SK-N-SH (cell line): ENCODE results near the gene LGI4. TPM values are rescaled to one million over a fixed set of nuclear protein-coding genes. Genes with fewer than 3 reads are reported as not detected.

Experiments
- CTCF ChIA-PET: fragments of 300-600, 350-600 bp; formaldehyde crosslinking; extraction: SDS; loops from one replicate; lab custom pipeline; 2021; lab: Yijun Ruan, JAX
- POLR2A ChIA-PET: fragments of 350-600 bp; sonication (Branson Sonifier 250); formaldehyde crosslinking; extraction: SDS; loops from one replicate; lab custom pipeline; 2020; ENCODE audit warnings: antibody characterized with exemption, inconsistent platforms; lab: Yijun Ruan, JAX
- DNase-seq: peaks from one replicate; pipeline ENCODE4 v3.0.0; 2012
- H2AFZ ChIP-seq: fragments of 200-600 bp; sonication (generic); 2 replicates; pipeline ENCODE4 v1.8.1; 2016; ENCODE audit warnings: antibody characterized with exemption, mild to moderate bottlenecking, low read depth
- H3F3A ChIP-seq: fragments of 200-600 bp; sonication (generic); replicated peaks from 2 replicates; pipeline ENCODE3; 2016; ENCODE audit warnings: antibody characterized with exemption, mild to moderate bottlenecking; ENCODE audit not compliant: insufficient read depth
- H3K27ac ChIP-seq, 2 experiments: fragments of 200-500 bp in 1 of 2; fragments of 200-600 bp in 1 of 2; sonication (Bioruptor generic) in 1 of 2; sonication (generic), shearing (Covaris generic) in 1 of 2; 2 replicates each; pipeline versions ENCODE4 v1.5.1 to v1.6.1; 2014 to 2016; ENCODE audit warnings: low read depth in 2 of 2, inconsistent platforms in 1 of 2, low read length in 1 of 2, mild to moderate bottlenecking in 1 of 2, mixed read lengths in 1 of 2
- H3K27me3 ChIP-seq: fragments of 200-600 bp; sonication (generic), shearing (Covaris generic); 2 replicates; pipeline ENCODE4 v1.6.1; 2016; ENCODE audit warnings: mixed run types; ENCODE audit not compliant: insufficient read depth
- H3K36me3 ChIP-seq, 2 experiments: fragments of 200-500 bp in 1 of 2; fragments of 200-600 bp in 1 of 2; sonication (Bioruptor generic) in 1 of 2; sonication (generic) in 1 of 2; replicated peaks in 1 of 2; 2 replicates each; pipeline versions ENCODE3 to v1.5.1; 2014 to 2016; ENCODE audit warnings: low read length in 1 of 2, mild to moderate bottlenecking in 1 of 2; ENCODE audit not compliant: insufficient read depth in 2 of 2, control insufficient read depth in 1 of 2
- H3K4me1 ChIP-seq, 2 experiments: fragments of 200-500 bp in 1 of 2; fragments of 200-600 bp in 1 of 2; sonication (Bioruptor generic) in 1 of 2; sonication (generic), shearing (Covaris generic) in 1 of 2; 2 replicates each; pipeline versions ENCODE4 v1.5.1 to v1.6.1; 2014 to 2016; ENCODE audit warnings: low read depth in 1 of 2, low read length in 1 of 2, mixed run types in 1 of 2; ENCODE audit not compliant: insufficient read depth in 2 of 2, control insufficient read depth in 1 of 2
- H3K4me2 ChIP-seq: fragments of 200-600 bp; sonication (generic), shearing (Covaris generic); 2 replicates; pipeline ENCODE4 v1.6.1; 2017; ENCODE audit warnings: mixed run types
- H3K4me3 ChIP-seq, 2 experiments: fragments of 200-500 bp in 1 of 2; fragments of 200-600 bp in 1 of 2; sonication (Bioruptor generic) in 1 of 2; sonication (generic), shearing (Covaris generic) in 1 of 2; 2 replicates each; pipeline versions ENCODE4 v1.5.1 to v1.8.1; 2014 to 2016; ENCODE audit warnings: low read depth in 2 of 2, inconsistent platforms in 1 of 2, low read length in 1 of 2, mild to moderate bottlenecking in 1 of 2, mixed read lengths in 1 of 2, moderate library complexity in 1 of 2
- H3K79me2 ChIP-seq: fragments of 200-600 bp; sonication (generic); 2 replicates; pipeline ENCODE4 v1.8.1; 2017; ENCODE audit warnings: mild to moderate bottlenecking; ENCODE audit not compliant: insufficient read depth
- H3K9ac ChIP-seq: fragments of 200-600 bp; sonication (generic); 2 replicates; pipeline ENCODE4 v1.6.1; 2017; ENCODE audit warnings: mixed run types
- H3K9me2 ChIP-seq: fragments of 200-600 bp; sonication (generic); 2 replicates; pipeline ENCODE4 v1.6.1; 2017; ENCODE audit warnings: mixed run types
- H3K9me3 ChIP-seq: fragments of 200-600 bp; sonication (generic); 2 replicates; pipeline ENCODE4 v1.6.1; 2017; ENCODE audit warnings: mixed run types, mild to moderate bottlenecking, moderate library complexity
- H4K20me1 ChIP-seq: fragments of 200-600 bp; sonication (generic); 2 replicates; pipeline ENCODE4 v1.6.1; 2017; ENCODE audit warnings: mild to moderate bottlenecking, mixed run types; ENCODE audit not compliant: insufficient read depth
- CHD2 ChIP-seq: fragments of 150-350 bp; IDR thresholded peaks from 2 replicates; pipeline ENCODE4 v1.6.1; 2018; ENCODE audit warnings: low read length; ENCODE audit not compliant: partially characterized antibody
- CTCF ChIP-seq: fragments of 200-600 bp; sonication (generic); IDR thresholded peaks from 2 replicates; pipeline ENCODE4 v1.6.1; 2017; ENCODE audit warnings: antibody characterized with exemption, mild to moderate bottlenecking, moderate library complexity
- FOSL2 ChIP-seq: IDR thresholded peaks from 2 replicates; pipeline ENCODE4 v1.4.0; 2012; ENCODE audit warnings: low read depth, mild to moderate bottlenecking, moderate library complexity, borderline replicate concordance
- GATA2 ChIP-seq: sonication (generic); formaldehyde crosslinking; IDR thresholded peaks from 2 replicates; pipeline ENCODE4 v1.5.0; 2020; ENCODE audit warnings: mild to moderate bottlenecking, missing genetic modification reagents
- JUND ChIP-seq: IDR thresholded peaks from 2 replicates; pipeline ENCODE4 v1.4.0; 2012
- RCOR1 ChIP-seq: fragments of 150-350 bp; IDR thresholded peaks from 2 replicates; pipeline ENCODE4 v1.6.1; 2017; ENCODE audit warnings: antibody characterized with exemption, low read length
- RFX5 ChIP-seq: IDR thresholded peaks from 2 replicates; pipeline ENCODE4 v1.6.1; 2012; ENCODE audit warnings: mild to moderate bottlenecking, improper control_type of control experiment, low read length
- RXRA ChIP-seq: IDR thresholded peaks from 2 replicates; pipeline ENCODE4 v1.4.0; 2012; ENCODE audit warnings: low read depth, mild to moderate bottlenecking, borderline replicate concordance
- TAF1 ChIP-seq: IDR thresholded peaks from 2 replicates; pipeline ENCODE4 v1.6.1; 2012; ENCODE audit warnings: low read depth, mild to moderate bottlenecking, low read length, moderate library complexity, borderline replicate concordance
- WGBS: methylation state at CpG from one replicate; pipeline ENCODE4 v1.1.6; 2017; ENCODE audit warnings: low lambda C conversion rate; 5-methylcytosine and 5-hydroxymethylcytosine counted together
- polyA plus RNA-seq, 3 experiments: library from polyadenylated mRNA; depleted of rRNA; stranded (reverse); fragments of >200 nt; gene quantifications; 2 replicates each; pipeline ENCODE4 v1.2.3, GENCODE V29; 2012
- TF ChIP-seq, protein P1 (sequence below): IDR thresholded peaks from 2 replicates; pipeline ENCODE4 v1.6.1; 2012; ENCODE audit warnings: mild to moderate bottlenecking, low read depth, low read length, moderate library complexity

The LGI4 gene
- polyA plus RNA-seq, 1 of the 3 experiments (the other 2 are of a cell fraction), result 0.05 TPM

- CTCF ChIA-PET, result interaction anchor here (0.7 to 3.1 kb wide), 5 partner anchors 19 to 266 kb away, joined by 3 to 30 read pairs (median 8); partner anchors contain the start of gene FXYD3
- no peaks in the 10 kb centered on the region for H3F3A ChIP-seq
- POLR2A ChIA-PET, result no interaction called here
- 79% methylated on average over 8 of the region's 8 CpGs for WGBS
- TF ChIP-seq JUND (no peak), RFX5 (no peak), GATA2 (CRISPR knock-in tag) (no peak), RXRA (no peak)
- H3K9me2 ChIP-seq, result no peaks in the 10 kb centered on the region
- H2AFZ ChIP-seq, result no peak overlapping the region
- H3K36me3 ChIP-seq, result no peaks in the 10 kb centered on the region
- no peak overlapping the region for H3K4me2 ChIP-seq
- no peaks in the 10 kb centered on the region for H3K27me3 ChIP-seq
- H3K27ac ChIP-seq, result no peak overlapping the region
- H3K79me2 ChIP-seq, result no peaks in the 10 kb centered on the region
- H3K4me1 ChIP-seq, result peaks cover 3 to 10% of the 10 kb centered on the region in 2 experiments; a peak in 2 of 4 replicates
- no peak overlapping the region for H3K9ac ChIP-seq
- H3K4me3 ChIP-seq, result no peak overlapping the region
- no peaks in the 10 kb centered on the region for H3K9me3 ChIP-seq
- DNase-seq, result no peak
- no peaks in the 10 kb centered on the region for H4K20me1 ChIP-seq
These were observed 48.4 kb downstream of the LGI4 start for GRCh38 chr19:35086455-35086854.

DNA sequence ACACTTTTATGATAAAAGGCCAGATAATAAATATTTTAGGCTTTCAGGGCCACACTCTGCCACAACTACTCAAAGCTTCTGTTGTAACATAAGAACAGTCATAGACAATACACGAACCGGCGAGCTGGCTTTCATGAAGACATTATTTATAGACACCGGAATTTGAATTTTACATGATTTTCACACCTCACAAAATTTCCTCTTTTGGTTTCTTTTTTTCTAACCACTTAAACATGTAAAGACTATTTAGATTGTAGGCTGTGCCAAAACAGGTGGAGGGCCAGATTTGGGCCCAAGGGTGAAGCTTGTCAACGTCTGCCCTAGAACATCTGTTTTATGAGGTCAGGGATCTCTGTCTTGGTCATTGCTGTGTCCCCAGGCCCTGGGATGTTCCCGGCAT lies 48.9 kb downstream of the LGI4 start:
- CTCF ChIA-PET, result interaction anchor here (0.7 to 3.1 kb wide), 5 partner anchors 19 to 267 kb away, joined by 3 to 30 read pairs (median 8); partner anchors contain the start of gene FXYD3

More for the DNA sequence above, 48.9 kb downstream of the LGI4 start:
- Histone ChIP-seq H3K4me1 (peaks cover 3 to 10% of the 10 kb centered on the region in 2 experiments; a peak in 2 of 4 replicates), H4K20me1 (no peaks in the 10 kb centered on the region), H3K79me2 (no peaks in the 10 kb centered on the region), H3K9me2 (no peaks in the 10 kb centered on the region), H3K9me3 (no peaks in the 10 kb centered on the region), H3K4me3 (no peak overlapping the region), H3K4me2 (no peak overlapping the region), H3F3A (no peaks in the 10 kb centered on the region), H3K27ac (no peak overlapping the region), H2AFZ (no peak overlapping the region), H3K9ac (no peak overlapping the region), H3K27me3 (no peaks in the 10 kb centered on the region), H3K36me3 (no peaks in the 10 kb centered on the region)
- TF ChIP-seq CHD2 (no peak), CTCF (no peak), RXRA (no peak), RFX5 (no peak), RCOR1 (no peak), TAF1 (no peak), FOSL2 (no peak)
- TF ChIP-seq, protein P1, sequence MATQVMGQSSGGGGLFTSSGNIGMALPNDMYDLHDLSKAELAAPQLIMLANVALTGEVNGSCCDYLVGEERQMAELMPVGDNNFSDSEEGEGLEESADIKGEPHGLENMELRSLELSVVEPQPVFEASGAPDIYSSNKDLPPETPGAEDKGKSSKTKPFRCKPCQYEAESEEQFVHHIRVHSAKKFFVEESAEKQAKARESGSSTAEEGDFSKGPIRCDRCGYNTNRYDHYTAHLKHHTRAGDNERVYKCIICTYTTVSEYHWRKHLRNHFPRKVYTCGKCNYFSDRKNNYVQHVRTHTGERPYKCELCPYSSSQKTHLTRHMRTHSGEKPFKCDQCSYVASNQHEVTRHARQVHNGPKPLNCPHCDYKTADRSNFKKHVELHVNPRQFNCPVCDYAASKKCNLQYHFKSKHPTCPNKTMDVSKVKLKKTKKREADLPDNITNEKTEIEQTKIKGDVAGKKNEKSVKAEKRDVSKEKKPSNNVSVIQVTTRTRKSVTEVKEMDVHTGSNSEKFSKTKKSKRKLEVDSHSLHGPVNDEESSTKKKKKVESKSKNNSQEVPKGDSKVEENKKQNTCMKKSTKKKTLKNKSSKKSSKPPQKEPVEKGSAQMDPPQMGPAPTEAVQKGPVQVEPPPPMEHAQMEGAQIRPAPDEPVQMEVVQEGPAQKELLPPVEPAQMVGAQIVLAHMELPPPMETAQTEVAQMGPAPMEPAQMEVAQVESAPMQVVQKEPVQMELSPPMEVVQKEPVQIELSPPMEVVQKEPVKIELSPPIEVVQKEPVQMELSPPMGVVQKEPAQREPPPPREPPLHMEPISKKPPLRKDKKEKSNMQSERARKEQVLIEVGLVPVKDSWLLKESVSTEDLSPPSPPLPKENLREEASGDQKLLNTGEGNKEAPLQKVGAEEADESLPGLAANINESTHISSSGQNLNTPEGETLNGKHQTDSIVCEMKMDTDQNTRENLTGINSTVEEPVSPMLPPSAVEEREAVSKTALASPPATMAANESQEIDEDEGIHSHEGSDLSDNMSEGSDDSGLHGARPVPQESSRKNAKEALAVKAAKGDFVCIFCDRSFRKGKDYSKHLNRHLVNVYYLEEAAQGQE, result no peak
- POLR2A ChIA-PET, result no interaction called here
- DNase-seq, result no peak
- 72% methylated on average over 6 of the region's 6 CpGs for WGBS
